ENCODE results near the gene TUBB6. TPM values are rescaled to one million over a fixed set of nuclear protein-coding genes. Genes with fewer than 3 reads are reported as not detected.
A peak's percentile ranks its signal among the peaks of the same experiment; 100 is the strongest.

Gene TUBB6
- total and polyA plus RNA-seq, 2 of the 8 experiments (the other 6 are each of a cell fraction or from before 2014, with no cell fraction given): 126 to 223 TPM

DNA sequence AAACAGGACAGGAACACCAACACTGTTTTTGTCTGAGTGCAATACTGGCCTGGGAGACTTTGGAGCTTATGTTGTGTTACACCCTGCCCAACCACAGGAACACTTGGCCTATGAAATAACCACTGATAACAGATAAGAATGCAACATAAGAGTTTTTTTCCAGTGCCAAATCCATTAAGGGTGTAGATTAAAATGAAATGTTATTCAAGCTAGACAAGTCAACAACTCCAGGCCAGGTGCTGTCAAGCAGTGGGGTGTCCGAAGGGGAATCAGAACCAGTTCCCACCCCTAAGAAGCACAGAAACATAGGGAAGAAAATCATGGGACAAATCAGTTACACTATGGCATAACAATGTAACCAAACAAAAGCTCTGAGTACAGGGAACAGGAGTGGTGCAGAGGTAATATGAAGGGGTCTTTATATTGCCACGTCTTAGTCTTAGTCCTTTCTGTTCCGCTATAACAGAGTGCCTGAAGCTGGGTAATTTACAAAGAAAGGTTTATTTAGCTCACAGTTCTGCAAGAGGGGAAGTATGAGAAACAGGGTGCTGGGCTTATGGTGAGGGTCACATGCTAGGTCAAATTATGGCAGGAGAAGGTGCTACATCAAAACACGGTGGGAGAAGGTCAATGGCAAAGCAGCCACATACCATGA, 65.2 kb downstream of the TUBB6 start:
- Histone ChIP-seq H3K56ac (replicated peaks; ENCODE audit: insufficient read length, low read depth, low read length) (no peak overlapping the region), H3K4me1 (replicated peaks in 1 of 4; ENCODE audit: control insufficient read depth in 3 of 4, insufficient read depth in 4 of 4, low read length in 3 of 4) (peaks cover 3 to 15% (median 7%) of the 10 kb centered on the region in 4 experiments), H4K91ac (replicated peaks; ENCODE audit: insufficient read length, low read length) (no peak overlapping the region), H3K27me3 (replicated peaks in 1 of 4; ENCODE audit: control insufficient read depth in 3 of 4, extremely low read depth in 1 of 4, insufficient read depth in 3 of 4, low read length in 3 of 4) (no peaks in the 10 kb centered on the region), H3K4me2 (ENCODE audit: insufficient read depth in 1 of 2, low read depth in 2 of 2, low read length in 2 of 2) (no peak overlapping the region; a peak in 1 of 4 replicates), H3K79me2 (ENCODE audit: control insufficient read depth in 1 of 2, insufficient read depth in 2 of 2, low read length in 2 of 2) (peaks cover 46 to 76% of the 10 kb centered on the region in 2 experiments), H3K23ac (ENCODE audit: insufficient read length) (no peak overlapping the region), H3K36me3 (ENCODE audit: control insufficient read depth in 2 of 4, insufficient read depth in 4 of 4, low read length in 3 of 4) (peaks cover 0 to 8% (median under 1%) of the 10 kb centered on the region in 4 experiments; a peak in 3 of 8 replicates), H3K27ac (ENCODE audit: low read depth, low read length) (no peak overlapping the region), H4K8ac (ENCODE audit: extremely low read depth, insufficient read depth, low read length) (no peak overlapping the region), H3K9me3 (ENCODE audit: insufficient read depth in 2 of 2, low read depth in 1 of 2, low read length in 1 of 2) (no peaks in the 10 kb centered on the region), H2BK12ac (ENCODE audit: low read depth, low read length) (no peak overlapping the region), H4K20me1 (replicated peaks in 1 of 2; ENCODE audit: control insufficient read depth in 1 of 2, insufficient read depth in 2 of 2, low read length in 2 of 2) (peaks cover 12 to 18% of the 10 kb centered on the region in 2 experiments), H3K4ac (replicated peaks; ENCODE audit: insufficient read length, low read depth, low read length) (no peak overlapping the region), H2BK15ac (ENCODE audit: low read length) (no peak overlapping the region), H3K9ac (replicated peaks in 1 of 4; ENCODE audit: extremely low read depth in 1 of 4, low read depth in 3 of 4, low read length in 3 of 4) (0 out of 7 replicates have a peak overlapping the region, but pooled peaks of 1 of the 4 experiments have one; percentile 14), H3K23me2 (ENCODE audit: low read depth, low read length) (peaks cover 9% of the 10 kb centered on the region), H3K4me3 (ENCODE audit: extremely low read depth in 1 of 4, insufficient read depth in 2 of 4, low read depth in 3 of 4, low read length in 4 of 4) (no peak overlapping the region), H2BK120ac (replicated peaks; ENCODE audit: low read depth, low read length) (no peak overlapping the region), H4K5ac (ENCODE audit: insufficient read length, low read depth, low read length) (no peak overlapping the region), H2AK5ac (ENCODE audit: low read depth, low read length) (no peak overlapping the region), H3K79me1 (ENCODE audit: low read depth, low read length) (peaks cover 19% of the 10 kb centered on the region), H2AFZ (ENCODE audit: low read length) (no peak overlapping the region), H2BK5ac (ENCODE audit: low read depth, low read length) (no peak overlapping the region), H2BK20ac (ENCODE audit: low read length) (no peak overlapping the region), H3K18ac (ENCODE audit: extremely low read depth, low read length) (no peak overlapping the region), H3K14ac (ENCODE audit: insufficient read length) (no peak overlapping the region)
- POLR2A ChIA-PET (ENCODE audit: partially characterized antibody): interaction anchor here (0.7 to 1.0 kb wide), 4 partner anchors 15 to 45 kb away, joined by 3 read pairs; no protein-coding TSS in a partner anchor
- DNase-seq (ENCODE audit: low read depth in 1 of 2, low spot score in 2 of 2) (no peak), FAIRE-seq (no peak)
- CTCF ChIA-PET (ENCODE audit: partially characterized antibody): interaction anchor here (0.9 to 1.9 kb wide), 3 partner anchors 18 to 90 kb away, joined by 4 to 6 read pairs (median 5); no protein-coding TSS in a partner anchor
- TF ChIP-seq CHD2 (IDR thresholded peaks at IDR 0.05; ENCODE audit: low read length) (no peak), TEAD4 (IDR thresholded peaks at IDR 0.05; ENCODE audit: low read depth, low read length) (no peak), CBX5 (IDR thresholded peaks at IDR 0.05; ENCODE audit: low read depth, low read length) (no peak), HDAC2 (IDR thresholded peaks at IDR 0.05; ENCODE audit: borderline replicate concordance in 1 of 2, low read depth in 2 of 2, low read length in 2 of 2) (no peak), SP2 (IDR thresholded peaks at IDR 0.05; ENCODE audit: low read length) (no peak)
- whole genome bisulfite sequencing, 2 experiments (ENCODE audit: extremely low coverage in 1 of 2, insufficient coverage in 1 of 2, insufficient read length in 1 of 2, insufficient replicate concordance in 2 of 2, low coverage in 1 of 2, low lambda C conversion rate in 2 of 2, missing lambda C conversion rate in 1 of 2): 91% methylated on average over 4 of the region's 4 CpGs; no CpG with 5 or more reads in 1 of the 2 experiments

Measured in H1 (cell line).